Prostate gland (tissue), 2 donors: ENCODE measurements around the gene SCUBE1. TPM values are rescaled to one million over a fixed set of nuclear protein-coding genes. Genes with fewer than 3 reads are reported as not detected.
"Not testable (repeated sequence)": the region's sequence is repeated elsewhere in the genome, so short reads cannot be mapped to it uniquely, and the experiment has no call there.

Experiments used
- DNase-seq: peaks from one replicate; pipeline ENCODE4 v3.0.0-alpha.2; 2019; ENCODE audit warnings: low spot score
- H3K27ac ChIP-seq, 2 donors: fragments of 200-600 bp; sonication (generic); 2 replicates each; pipeline ENCODE4 v1.5.1; 2017 to 2019
- H3K27me3 ChIP-seq: fragments of 200-600 bp; sonication (generic); replicated peaks from 2 replicates; pipeline ENCODE4 v1.5.1; 2019; ENCODE audit not compliant: insufficient read depth
- H3K36me3 ChIP-seq, 2 donors: fragments of 200-600 bp; sonication (generic); 1 replicate in 1 of 2; 2 replicates in 1 of 2; pipeline versions ENCODE4 v1.5.1 to v1.8.1; 2017 to 2019
- H3K4me1 ChIP-seq: fragments of 200-600 bp; sonication (generic); replicated peaks from 2 replicates; pipeline ENCODE4 v1.5.1; 2019
- H3K4me3 ChIP-seq, 2 donors: fragments of 200-600 bp; sonication (generic); 2 replicates each; pipeline ENCODE4 v1.5.1; 2017 to 2019
- H3K9me3 ChIP-seq: fragments of 200-600 bp; sonication (generic); 2 replicates; pipeline ENCODE4 v1.5.1; 2017
- POLR2A ChIP-seq: fragments of 450-650 bp; IDR thresholded peaks from one replicate; pipeline ENCODE4 v1.6.1; 2016; ENCODE audit warnings: antibody characterized with exemption, mild to moderate bottlenecking
- POLR2AphosphoS5 ChIP-seq: sonication (generic); formaldehyde crosslinking; IDR thresholded peaks from one replicate; pipeline ENCODE4 v1.6.1; 2017; ENCODE audit warnings: antibody characterized with exemption
- WGBS: methylation state at CpG from one replicate; pipeline ENCODE4 v1.1.5; 2018; 5-methylcytosine and 5-hydroxymethylcytosine counted together
- intact Hi-C: fragments of 100-400 bp; cut with DNase I; formaldehyde crosslinking; loops from one replicate; pipeline ENCODE4 v1.14.2; 2022
- total RNA-seq, 2 donors: library from RNA; depleted of rRNA; stranded (reverse); fragments of >200 nt; gene quantifications; one replicate each; pipeline ENCODE4 v1.1.0, GENCODE V29; 2016
- TF ChIP-seq, protein P1 (sequence below), 4 experiments: fragments of 200-600 bp in 2 of 4; fragments of 450-650 bp in 2 of 4; sonication (generic) in 2 of 4; IDR thresholded peaks; 1 replicate in 3 of 4; 2 replicates in 1 of 4; pipeline ENCODE4 v1.5.1; 2016 to 2019; ENCODE audit warnings: antibody characterized with exemption in 4 of 4, mild to moderate bottlenecking in 2 of 4, moderate library complexity in 2 of 4

The SCUBE1 gene
- total RNA-seq, 2 donors from 2014 or later: 0.68 to 23.5 TPM

DNA sequence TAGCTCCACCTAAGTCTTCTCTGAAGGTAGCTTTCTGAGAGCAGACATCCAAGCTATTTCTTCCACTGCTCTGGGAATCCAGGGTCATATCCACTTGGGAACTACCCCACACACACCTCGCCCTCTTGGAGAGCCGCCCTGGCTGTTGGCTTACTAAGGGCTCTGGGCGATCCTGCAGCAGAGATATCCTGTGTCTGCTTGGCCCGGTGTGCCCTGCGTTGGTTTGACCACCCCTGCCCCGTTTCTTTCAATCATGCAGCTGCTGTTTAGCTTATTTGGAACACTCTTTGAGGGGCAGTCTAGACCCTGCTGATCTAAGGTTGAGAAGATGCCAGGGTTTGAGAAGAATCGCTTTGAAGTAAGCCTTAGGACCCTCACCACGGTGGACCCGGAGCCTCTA lies 17.4 kb upstream of the SCUBE1 start:
- H3K9me3 ChIP-seq: no peaks in the 10 kb centered on the region
- WGBS: 80% methylated on average over 9 of the region's 9 CpGs
- no peak overlapping the region for H3K4me3 ChIP-seq
- TF ChIP-seq POLR2AphosphoS5 (no peak), POLR2A (no peak)
- TF ChIP-seq, protein P1, sequence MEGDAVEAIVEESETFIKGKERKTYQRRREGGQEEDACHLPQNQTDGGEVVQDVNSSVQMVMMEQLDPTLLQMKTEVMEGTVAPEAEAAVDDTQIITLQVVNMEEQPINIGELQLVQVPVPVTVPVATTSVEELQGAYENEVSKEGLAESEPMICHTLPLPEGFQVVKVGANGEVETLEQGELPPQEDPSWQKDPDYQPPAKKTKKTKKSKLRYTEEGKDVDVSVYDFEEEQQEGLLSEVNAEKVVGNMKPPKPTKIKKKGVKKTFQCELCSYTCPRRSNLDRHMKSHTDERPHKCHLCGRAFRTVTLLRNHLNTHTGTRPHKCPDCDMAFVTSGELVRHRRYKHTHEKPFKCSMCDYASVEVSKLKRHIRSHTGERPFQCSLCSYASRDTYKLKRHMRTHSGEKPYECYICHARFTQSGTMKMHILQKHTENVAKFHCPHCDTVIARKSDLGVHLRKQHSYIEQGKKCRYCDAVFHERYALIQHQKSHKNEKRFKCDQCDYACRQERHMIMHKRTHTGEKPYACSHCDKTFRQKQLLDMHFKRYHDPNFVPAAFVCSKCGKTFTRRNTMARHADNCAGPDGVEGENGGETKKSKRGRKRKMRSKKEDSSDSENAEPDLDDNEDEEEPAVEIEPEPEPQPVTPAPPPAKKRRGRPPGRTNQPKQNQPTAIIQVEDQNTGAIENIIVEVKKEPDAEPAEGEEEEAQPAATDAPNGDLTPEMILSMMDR (IDR thresholded peaks at IDR 0.05): no peak
- no peaks in the 10 kb centered on the region for H3K36me3 ChIP-seq
- no peaks in the 10 kb centered on the region for H3K4me1 ChIP-seq
- no peak for DNase-seq
- intact Hi-C loops: no loop called here
- no peaks in the 10 kb centered on the region for H3K27me3 ChIP-seq
- no peak overlapping the region for H3K27ac ChIP-seq

DNA sequence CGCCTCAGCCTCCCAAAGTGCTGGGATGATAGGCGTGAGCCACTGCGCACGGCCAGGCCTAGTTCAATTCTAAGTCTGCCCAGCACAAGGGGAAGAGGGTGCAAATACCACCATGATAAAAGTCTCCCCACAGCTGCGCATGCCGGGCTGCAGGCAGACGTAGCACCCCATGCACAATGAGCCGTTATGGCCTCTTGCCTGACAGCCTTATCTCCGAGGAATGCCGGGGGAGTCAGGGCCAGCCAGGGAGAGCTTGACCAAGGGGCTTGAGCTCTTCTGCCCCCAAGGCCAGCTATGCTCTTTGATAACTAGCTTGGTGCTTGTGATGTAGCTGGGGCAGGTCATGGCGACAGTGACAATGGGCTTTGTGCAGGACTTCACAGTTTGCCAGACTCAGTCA lies 13.7 kb upstream of the SCUBE1 start:
- Histone ChIP-seq H3K36me3 (no peaks in the 10 kb centered on the region), H3K27me3 (no peaks in the 10 kb centered on the region), H3K4me1 (no peaks in the 10 kb centered on the region), H3K9me3 (no peaks in the 10 kb centered on the region), H3K4me3 (no peak overlapping the region), H3K27ac (no peak overlapping the region)
- intact Hi-C loops: no loop called here
- DNase-seq: no peak
- TF ChIP-seq, protein P1 (IDR thresholded peaks at IDR 0.05): no peak
- TF ChIP-seq POLR2A: no peak
- no peak for TF ChIP-seq POLR2AphosphoS5
- WGBS: 95% methylated on average over 11 of the region's 11 CpGs

DNA sequence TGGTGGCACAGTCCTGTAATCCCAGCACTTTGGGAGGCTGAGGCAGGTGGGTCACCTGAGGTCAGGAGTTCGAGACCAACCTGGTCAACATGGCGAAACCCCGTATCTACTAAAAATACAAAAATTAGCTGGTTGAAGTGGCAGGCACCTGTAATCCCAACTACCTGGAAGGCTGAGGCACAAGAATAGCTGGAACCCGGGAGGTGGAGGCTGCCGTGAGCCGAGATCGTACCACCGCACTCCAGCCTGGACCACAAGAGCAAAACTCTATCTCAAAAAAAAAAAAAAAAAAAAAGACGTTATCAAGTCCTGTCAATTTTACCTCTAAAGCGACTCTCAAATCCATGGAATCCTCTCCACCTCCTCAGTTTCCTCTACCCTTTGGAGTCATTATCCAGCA lies 12.5 kb upstream of the SCUBE1 start:
- H3K4me3 ChIP-seq, DNase-seq, intact Hi-C loops, H3K36me3 ChIP-seq, H3K27ac ChIP-seq, H3K27me3 ChIP-seq, H3K4me1 ChIP-seq, H3K9me3 ChIP-seq: not testable (repeated sequence)
- 94% methylated on average over 10 of the region's 10 CpGs for WGBS

DNA sequence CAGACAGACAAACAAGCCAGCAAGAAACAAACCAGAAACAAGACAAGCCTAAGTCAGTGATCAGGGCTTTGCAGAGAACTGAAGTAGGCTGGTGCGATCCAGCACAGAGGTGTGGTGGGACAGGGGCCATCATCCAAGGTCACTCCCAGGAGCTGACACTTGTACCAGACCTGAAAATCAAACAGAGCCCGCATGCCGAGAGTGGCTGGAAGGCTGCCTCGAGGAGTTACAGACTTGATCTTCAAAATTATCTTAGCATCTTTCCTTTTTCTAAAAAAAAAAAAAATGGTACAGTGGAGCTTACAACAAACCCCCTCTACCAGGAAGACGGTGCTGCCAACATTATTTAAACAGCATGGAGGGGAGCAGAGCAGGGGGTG lies 8.8 kb upstream of the SCUBE1 start:
- TF ChIP-seq, protein P1 (IDR thresholded peaks at IDR 0.05): no peak
- TF ChIP-seq POLR2AphosphoS5 (no peak), POLR2A (no peak)
- Histone ChIP-seq H3K4me3 (no peak overlapping the region), H3K9me3 (no peaks in the 10 kb centered on the region), H3K4me1 (no peaks in the 10 kb centered on the region), H3K36me3 (no peaks in the 10 kb centered on the region), H3K27ac (no peak overlapping the region), H3K27me3 (peaks cover 3% of the 10 kb centered on the region)
- intact Hi-C loops: no loop called here
- no peak for DNase-seq
- 44% methylated on average over 5 of the region's 5 CpGs for WGBS

DNA sequence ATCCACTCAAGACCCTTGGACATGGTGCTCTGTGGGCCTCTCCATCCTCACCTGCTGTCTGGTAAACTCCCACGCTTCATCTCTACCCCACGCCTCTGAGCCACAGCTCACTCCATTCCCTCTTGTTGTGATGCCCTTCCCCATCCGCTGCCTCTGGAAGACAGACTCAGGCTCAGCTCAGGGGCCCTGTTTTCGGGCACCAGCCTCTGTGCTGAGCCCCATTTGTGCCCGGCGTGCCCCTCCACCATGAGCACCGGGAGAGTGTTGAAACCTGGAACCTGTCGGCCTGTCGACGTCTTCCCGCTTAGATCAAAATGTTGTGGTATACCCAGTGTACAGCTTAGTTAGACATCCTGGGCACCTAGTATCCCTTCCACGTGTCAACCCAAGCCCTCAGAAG lies 6.5 kb upstream of the SCUBE1 start:
- 94% methylated on average over 12 of the region's 12 CpGs for WGBS
- no peaks in the 10 kb centered on the region for H3K4me1 ChIP-seq
- no peak overlapping the region for H3K4me3 ChIP-seq
- intact Hi-C loops: no loop called here
- H3K27ac ChIP-seq: no peak overlapping the region
- no peak for DNase-seq
- H3K9me3 ChIP-seq: no peaks in the 10 kb centered on the region
- no peaks in the 10 kb centered on the region for H3K36me3 ChIP-seq
- TF ChIP-seq, protein P1 (IDR thresholded peaks at IDR 0.05): no peak
- TF ChIP-seq POLR2AphosphoS5 (no peak), POLR2A (no peak)
- peaks cover 3% of the 10 kb centered on the region for H3K27me3 ChIP-seq
